ENCODE results near the gene TUBA1C. TPM values are rescaled to one million over a fixed set of nuclear protein-coding genes. Genes with fewer than 3 reads are reported as not detected.

TUBA1C gene
- total and polyA plus RNA-seq, 8 donors, result 20.8 to 47.0 (median 33.7) TPM

DNA sequence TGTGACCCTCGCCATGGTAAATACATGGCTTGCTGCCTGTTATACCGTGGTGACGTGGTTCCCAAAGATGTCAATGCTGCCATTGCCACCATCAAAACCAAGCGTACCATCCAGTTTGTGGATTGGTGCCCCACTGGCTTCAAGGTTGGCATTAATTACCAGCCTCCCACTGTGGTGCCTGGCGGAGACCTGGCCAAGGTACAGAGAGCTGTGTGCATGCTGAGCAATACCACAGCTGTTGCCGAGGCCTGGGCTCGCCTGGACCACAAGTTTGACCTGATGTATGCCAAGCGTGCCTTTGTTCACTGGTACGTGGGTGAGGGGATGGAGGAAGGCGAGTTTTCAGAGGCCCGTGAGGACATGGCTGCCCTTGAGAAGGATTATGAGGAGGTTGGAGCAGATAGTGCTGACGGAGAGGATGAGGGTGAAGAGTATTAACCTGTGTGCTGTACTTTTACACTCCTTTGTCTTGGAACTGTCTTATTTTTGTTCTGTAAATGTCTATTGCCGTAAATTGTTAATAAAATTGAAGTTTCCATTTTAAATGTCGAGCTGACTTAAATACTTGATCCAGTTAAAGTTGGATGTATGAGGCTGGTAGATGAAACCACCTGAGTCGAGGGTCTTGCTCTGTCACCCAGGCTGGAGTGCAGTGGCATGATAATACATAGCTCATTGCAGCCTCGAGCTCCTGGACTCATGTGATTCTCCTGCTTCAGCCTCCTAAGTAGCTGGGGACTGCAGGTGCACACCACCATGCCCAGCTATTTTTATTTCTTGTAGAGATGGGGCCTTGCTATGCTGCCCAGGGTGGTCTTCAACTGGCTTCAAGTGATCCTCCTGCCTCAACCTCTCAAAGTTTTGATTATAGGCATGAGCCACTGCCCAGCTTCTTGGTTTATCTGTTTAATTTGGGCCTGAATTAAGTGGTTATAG lies 8.2 kb downstream of the TUBA1C start:
- H3K27ac ChIP-seq, result no peak overlapping the region
- TF ChIP-seq, protein P1, sequence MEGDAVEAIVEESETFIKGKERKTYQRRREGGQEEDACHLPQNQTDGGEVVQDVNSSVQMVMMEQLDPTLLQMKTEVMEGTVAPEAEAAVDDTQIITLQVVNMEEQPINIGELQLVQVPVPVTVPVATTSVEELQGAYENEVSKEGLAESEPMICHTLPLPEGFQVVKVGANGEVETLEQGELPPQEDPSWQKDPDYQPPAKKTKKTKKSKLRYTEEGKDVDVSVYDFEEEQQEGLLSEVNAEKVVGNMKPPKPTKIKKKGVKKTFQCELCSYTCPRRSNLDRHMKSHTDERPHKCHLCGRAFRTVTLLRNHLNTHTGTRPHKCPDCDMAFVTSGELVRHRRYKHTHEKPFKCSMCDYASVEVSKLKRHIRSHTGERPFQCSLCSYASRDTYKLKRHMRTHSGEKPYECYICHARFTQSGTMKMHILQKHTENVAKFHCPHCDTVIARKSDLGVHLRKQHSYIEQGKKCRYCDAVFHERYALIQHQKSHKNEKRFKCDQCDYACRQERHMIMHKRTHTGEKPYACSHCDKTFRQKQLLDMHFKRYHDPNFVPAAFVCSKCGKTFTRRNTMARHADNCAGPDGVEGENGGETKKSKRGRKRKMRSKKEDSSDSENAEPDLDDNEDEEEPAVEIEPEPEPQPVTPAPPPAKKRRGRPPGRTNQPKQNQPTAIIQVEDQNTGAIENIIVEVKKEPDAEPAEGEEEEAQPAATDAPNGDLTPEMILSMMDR (IDR thresholded peaks at IDR 0.05), result no peak
- peaks cover 0 to 8% (median 0%) of the 10 kb centered on the region in 3 donors for H3K4me1 ChIP-seq
- no peaks in the 10 kb centered on the region for H3K9me3 ChIP-seq
- 94 to 96% methylated on average over 16 of the region's 16 CpGs for WGBS, 2 donors
- peaks cover 3 to 35% (median 6%) of the 10 kb centered on the region in 3 donors for H3K36me3 ChIP-seq
- DNase-seq, result peak in 1 of 6 donors; percentile 34
- H3K4me3 ChIP-seq, result no peak overlapping the region
- intact Hi-C loops (cut with DNase I), result no loop called here
- no peak for FAIRE-seq
- no peak for ATAC-seq
- no peaks in the 10 kb centered on the region for H3K27me3 ChIP-seq

DNA sequence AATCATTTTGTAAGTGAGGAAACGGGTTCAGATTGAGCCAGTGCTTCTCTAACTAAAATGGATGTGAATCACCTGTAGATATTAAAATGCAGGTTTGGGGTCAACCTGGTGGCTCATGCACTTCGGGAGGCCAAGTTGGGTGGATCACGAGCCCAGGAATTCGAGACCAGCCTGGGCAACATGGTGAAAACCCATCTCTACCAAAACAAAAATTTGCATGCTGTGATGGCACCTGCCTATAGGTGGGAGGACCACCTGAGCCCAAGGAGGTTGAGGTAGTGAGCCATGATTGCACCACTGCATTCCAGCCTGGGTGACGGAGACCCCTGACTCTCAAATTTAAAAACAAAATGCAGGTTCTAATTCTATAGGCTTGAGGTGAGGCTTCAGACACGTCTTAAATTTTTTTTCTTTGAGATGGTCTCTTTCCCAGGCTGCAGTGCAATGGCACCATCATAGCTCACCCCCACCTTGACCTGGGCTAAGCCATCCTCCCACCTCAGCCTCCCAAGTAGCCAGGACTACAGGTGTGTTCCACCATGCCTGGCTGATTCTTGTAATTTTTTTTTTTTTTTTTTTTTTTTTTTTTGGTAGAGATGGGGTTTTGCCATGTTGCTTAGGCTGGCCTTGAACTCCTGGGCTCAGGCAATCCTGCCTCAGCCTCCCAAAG lies 9.0 kb downstream of the TUBA1C start:
- H3K27ac ChIP-seq, result no peak overlapping the region
- 95% methylated on average over 6 of the region's 6 CpGs for WGBS, 2 donors
- H3K27me3 ChIP-seq, result no peaks in the 10 kb centered on the region
- peaks cover 0 to 2% (median 0%) of the 10 kb centered on the region in 3 donors for H3K4me1 ChIP-seq
- H3K36me3 ChIP-seq, result peaks cover 3 to 35% (median 6%) of the 10 kb centered on the region in 3 donors
- no peak overlapping the region for H3K4me3 ChIP-seq
- FAIRE-seq, result no peak
- no peaks in the 10 kb centered on the region for H3K9me3 ChIP-seq
- peak in 1 of 6 donors; percentile 12 for DNase-seq
- no peak for ATAC-seq
- intact Hi-C loops (cut with DNase I), result no loop called here
- TF ChIP-seq, protein P1 (IDR thresholded peaks at IDR 0.05), result no peak

DNA sequence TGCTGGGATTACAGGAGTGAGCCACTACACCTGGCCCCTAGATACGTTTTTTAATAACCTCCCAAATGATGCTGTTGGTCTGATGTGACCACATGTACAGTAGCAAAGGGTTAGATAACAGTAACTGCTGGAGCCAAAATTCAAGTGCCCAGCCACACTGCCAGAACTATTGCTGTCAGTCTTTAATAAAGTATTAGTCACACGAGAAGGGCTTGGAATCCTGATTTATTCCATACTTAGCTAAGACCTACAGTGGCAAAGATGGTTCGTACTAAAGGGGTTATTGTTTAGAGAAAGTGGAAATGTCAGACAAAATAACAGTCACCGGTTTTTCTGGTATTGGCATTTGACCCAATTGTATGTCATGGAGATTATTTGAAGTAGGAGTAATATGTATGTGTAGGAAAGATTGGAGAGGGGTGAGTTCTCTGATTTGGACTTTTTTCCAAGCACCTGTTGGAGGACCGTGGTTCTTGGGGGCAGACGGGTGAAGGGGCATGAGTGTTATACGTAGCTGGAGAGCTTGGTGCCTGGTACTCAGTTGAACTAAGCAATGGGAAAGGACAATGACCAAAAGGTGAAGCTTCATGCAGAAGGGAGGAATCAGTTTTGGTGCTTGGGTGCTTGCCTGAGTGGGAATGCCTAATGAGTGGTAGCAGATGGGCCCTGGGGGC lies 9.7 kb downstream of the TUBA1C start:
- peaks cover 0 to under 1% (median 0%) of the 10 kb centered on the region in 3 donors for H3K4me1 ChIP-seq
- peaks cover 3 to 35% (median 6%) of the 10 kb centered on the region in 3 donors for H3K36me3 ChIP-seq
- FAIRE-seq (no peak), ATAC-seq (no peak), DNase-seq (no peak)
- no peak overlapping the region for H3K27ac ChIP-seq
- TF ChIP-seq, protein P1 (IDR thresholded peaks at IDR 0.05), result no peak
- H3K9me3 ChIP-seq, result no peaks in the 10 kb centered on the region
- 76 to 85% methylated on average over 7 of the region's 7 CpGs for WGBS, 2 donors
- no peak overlapping the region for H3K4me3 ChIP-seq
- H3K27me3 ChIP-seq, result no peaks in the 10 kb centered on the region
- intact Hi-C loops (cut with DNase I), result no loop called here

DNA sequence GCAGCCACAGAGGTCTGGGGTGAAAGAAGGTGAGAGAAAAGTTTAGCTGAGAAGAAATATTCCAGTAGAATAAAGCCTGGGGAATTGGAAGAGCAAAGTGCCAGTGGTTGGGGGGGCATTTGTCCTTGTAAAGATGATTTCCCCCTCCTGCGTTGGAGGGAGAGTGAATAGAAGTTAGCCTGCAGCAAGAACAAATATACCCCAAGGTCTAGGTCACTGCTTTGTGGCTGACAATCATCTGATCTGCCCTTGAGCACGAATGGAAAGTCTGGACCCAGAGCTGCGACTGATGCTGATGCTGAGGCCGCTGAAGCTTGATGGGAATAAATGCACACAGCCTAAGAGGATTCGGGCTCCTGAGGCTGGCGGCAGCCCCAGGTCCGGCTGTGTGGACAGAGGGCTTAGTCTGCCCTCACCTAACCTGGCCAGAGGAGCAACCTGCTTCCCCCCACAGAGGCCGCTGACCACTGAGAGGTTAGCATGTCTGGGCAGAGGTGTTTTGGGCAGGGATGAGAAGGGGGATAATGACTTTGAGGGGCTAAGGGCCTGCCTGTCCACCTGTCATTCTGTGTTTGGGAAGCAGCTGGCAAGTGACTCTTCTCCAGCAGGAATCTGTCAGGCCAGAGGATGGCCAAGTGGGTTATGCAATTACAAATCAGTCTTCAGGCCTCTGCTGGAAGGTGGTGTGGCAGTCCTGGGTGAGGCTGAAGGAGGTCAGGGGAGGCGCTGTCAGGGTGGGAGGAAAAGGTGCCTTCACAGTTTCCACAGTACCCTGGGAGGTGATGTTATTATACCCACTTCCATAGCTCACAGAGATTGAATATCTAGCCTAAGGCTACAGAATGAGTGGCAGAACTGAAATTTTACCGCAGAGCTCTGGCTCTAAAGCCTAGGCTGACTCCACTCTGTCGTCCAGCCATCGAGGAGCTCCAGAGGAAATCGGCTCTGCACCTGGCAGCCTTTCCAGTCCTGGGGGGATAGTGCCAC lies 11.7 kb downstream of the TUBA1C start:
- ATAC-seq, result no peak
- no peak overlapping the region for H3K27ac ChIP-seq
- peaks cover 0 to 15% (median 1%) of the 10 kb centered on the region in 3 donors for H3K36me3 ChIP-seq
- H3K27me3 ChIP-seq, result no peaks in the 10 kb centered on the region
- 60 to 74% methylated on average over 13 of the region's 13 CpGs for WGBS, 2 donors
- no peaks in the 10 kb centered on the region for H3K9me3 ChIP-seq
- no peak overlapping the region for H3K4me3 ChIP-seq
- peak in 2 of 6 donors; percentile 23 to 34 for DNase-seq
- TF ChIP-seq, protein P1 (IDR thresholded peaks at IDR 0.05), result no peak
- intact Hi-C loops (cut with DNase I), result no loop called here
- H3K4me1 ChIP-seq, result peaks cover 0 to 2% (median 0%) of the 10 kb centered on the region in 3 donors
- FAIRE-seq, result no peak

All from pancreas (tissue), 10 donors.